Parathyroid adenoma (tissue), 2 donors: ENCODE data around the gene CCT4.
"Not testable (repeated sequence)": the region's sequence is repeated elsewhere in the genome, so short reads cannot be mapped to it uniquely, and the experiment has no call there.

Experiments
- H2AFZ ChIP-seq: fragments of 300-600 bp; sonication (generic); one replicate; pipeline ENCODE4 v1.7.0; 2017; ENCODE audit warnings: antibody characterized with exemption, mild to moderate bottlenecking
- H3K27ac ChIP-seq: fragments of 300-600 bp; sonication (generic); one replicate; pipeline ENCODE4 v1.7.0; 2017
- H3K27me3 ChIP-seq: fragments of 300-600 bp; sonication (generic); one replicate; pipeline ENCODE4 v1.7.0; 2017; ENCODE audit warnings: low read length; ENCODE audit not compliant: control insufficient read depth, insufficient read depth
- H3K36me3 ChIP-seq: fragments of 300-600 bp; sonication (generic); one replicate; pipeline ENCODE4 v1.7.0; 2017; ENCODE audit warnings: low read length; ENCODE audit not compliant: control insufficient read depth, insufficient read depth
- H3K4me1 ChIP-seq: fragments of 300-600 bp; sonication (generic); one replicate; pipeline ENCODE4 v1.7.0; 2017; ENCODE audit warnings: control low read depth
- H3K4me2 ChIP-seq: fragments of 300-600 bp; sonication (generic); one replicate; pipeline ENCODE4 v1.7.0; 2017; ENCODE audit warnings: low read length
- H3K4me3 ChIP-seq: fragments of 300-600 bp; sonication (generic); one replicate; pipeline ENCODE4 v1.7.0; 2017; ENCODE audit warnings: low read depth, low read length
- H3K79me2 ChIP-seq: fragments of 300-600 bp; sonication (generic); one replicate; pipeline ENCODE4 v1.7.0; 2017; ENCODE audit warnings: control low read depth
- H3K9ac ChIP-seq: fragments of 300-600 bp; sonication (generic); one replicate; pipeline ENCODE4 v1.7.0; 2017; ENCODE audit warnings: mild to moderate bottlenecking
- H3K9me3 ChIP-seq: fragments of 300-600 bp; sonication (generic); one replicate; pipeline ENCODE4 v1.7.0; 2017; ENCODE audit warnings: low read length; ENCODE audit not compliant: control insufficient read depth
- TF ChIP-seq, protein P1 (sequence below): fragments of 300-600 bp; sonication (generic); IDR thresholded peaks from one replicate; pipeline ENCODE4 v1.7.0; 2017; ENCODE audit warnings: antibody characterized with exemption, mild to moderate bottlenecking
- donor health status: primary hyperparathyroidism.

CCT4 gene

DNA sequence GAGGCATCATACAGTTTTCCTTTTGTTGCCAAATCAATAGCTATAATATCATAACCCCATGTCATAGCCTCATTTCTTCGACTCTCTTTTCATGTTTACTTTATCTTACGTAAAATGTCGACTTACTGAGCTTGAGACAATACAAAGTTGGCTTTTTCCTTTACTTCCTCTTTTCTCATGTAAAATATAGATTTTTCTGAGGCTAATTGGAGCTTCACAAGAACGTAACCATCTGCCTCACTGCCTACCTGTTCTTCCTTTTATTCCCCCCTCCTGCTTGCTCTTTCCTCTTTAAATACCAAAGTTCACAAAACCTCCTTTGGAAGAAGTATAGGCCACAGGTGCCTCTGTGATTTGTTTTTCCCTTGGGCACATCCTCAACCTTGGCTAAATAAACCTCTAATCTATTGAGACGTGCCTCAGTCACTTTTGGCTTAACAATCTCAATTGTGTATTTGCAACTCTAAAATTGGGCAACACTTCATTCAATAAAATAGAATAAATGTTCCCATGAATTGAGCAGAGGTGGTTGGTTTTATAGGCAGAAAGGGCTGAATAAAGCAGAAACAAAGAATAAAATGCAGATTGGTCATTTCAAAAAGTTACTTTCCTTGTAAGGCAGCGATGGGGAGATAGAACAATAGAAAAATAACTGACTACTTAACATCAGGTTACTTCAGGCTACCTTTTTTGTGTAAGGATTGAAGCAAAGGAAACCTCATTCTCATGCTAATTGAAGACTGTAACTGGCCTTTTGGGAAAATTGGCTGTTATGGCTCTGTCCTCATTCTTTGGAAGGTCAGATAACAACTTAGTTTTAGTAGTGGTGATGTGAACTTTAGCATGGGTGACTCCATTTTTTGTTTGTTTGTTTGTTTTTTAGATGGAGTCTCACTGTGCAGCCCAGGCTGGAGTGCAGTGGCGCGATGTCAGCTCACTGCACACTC, 38.3 kb upstream of the CCT4 start:
- peaks cover 40% of the 10 kb centered on the region for H3K79me2 ChIP-seq
- peaks cover 6% of the 10 kb centered on the region for H3K4me1 ChIP-seq
- no peak overlapping the region for H2AFZ ChIP-seq
- H3K27ac ChIP-seq: no peak overlapping the region
- H3K4me3 ChIP-seq: no peak overlapping the region
- no peak overlapping the region for H3K9ac ChIP-seq
- no peak overlapping the region for H3K4me2 ChIP-seq
- TF ChIP-seq, protein P1, sequence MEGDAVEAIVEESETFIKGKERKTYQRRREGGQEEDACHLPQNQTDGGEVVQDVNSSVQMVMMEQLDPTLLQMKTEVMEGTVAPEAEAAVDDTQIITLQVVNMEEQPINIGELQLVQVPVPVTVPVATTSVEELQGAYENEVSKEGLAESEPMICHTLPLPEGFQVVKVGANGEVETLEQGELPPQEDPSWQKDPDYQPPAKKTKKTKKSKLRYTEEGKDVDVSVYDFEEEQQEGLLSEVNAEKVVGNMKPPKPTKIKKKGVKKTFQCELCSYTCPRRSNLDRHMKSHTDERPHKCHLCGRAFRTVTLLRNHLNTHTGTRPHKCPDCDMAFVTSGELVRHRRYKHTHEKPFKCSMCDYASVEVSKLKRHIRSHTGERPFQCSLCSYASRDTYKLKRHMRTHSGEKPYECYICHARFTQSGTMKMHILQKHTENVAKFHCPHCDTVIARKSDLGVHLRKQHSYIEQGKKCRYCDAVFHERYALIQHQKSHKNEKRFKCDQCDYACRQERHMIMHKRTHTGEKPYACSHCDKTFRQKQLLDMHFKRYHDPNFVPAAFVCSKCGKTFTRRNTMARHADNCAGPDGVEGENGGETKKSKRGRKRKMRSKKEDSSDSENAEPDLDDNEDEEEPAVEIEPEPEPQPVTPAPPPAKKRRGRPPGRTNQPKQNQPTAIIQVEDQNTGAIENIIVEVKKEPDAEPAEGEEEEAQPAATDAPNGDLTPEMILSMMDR: no peak
- H3K36me3 ChIP-seq: no peaks in the 10 kb centered on the region
- H3K9me3 ChIP-seq: no peaks in the 10 kb centered on the region
- H3K27me3 ChIP-seq: no peaks in the 10 kb centered on the region

DNA sequence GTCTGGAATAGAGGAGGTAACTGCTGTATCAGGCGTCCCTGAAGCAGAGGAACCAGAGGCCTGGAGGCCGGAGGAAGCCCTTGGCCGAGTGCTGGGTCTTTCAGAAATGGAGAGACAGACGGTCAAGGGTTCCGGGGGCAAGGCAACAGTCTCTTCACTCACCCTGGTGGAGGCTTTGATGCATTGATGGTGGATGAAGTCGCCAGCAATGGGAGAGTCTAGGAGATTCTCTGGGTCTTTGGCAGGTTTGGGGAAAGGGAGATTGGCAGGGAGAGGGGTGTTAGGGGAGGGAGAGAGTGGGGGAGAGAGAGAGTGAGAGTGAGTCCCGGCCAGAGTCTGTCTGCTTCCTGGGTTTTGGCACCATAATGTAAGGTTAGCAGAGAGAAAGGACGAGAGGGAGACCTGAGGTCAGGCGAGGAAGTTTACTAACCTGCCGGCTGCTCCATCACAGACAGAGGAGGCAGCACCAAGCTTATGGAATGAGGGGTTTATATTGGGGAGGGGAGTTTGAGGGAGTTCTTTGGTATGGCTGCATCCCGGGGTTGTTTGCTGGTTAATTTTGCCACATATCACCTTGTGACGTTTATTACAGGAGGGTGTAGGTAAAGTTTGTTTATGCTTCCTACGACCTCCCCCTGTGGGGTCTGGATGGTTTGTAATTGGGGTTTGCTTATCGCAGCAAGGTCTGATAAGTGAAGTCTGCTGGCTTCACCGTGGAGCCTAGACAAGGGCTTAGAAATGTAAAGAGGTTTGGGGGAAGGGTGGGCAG, 36.6 kb upstream of the CCT4 start:
- Histone ChIP-seq H3K4me3 (no peak overlapping the region), H3K9ac (no peak overlapping the region), H3K27me3 (no peaks in the 10 kb centered on the region), H3K4me1 (peaks cover 6% of the 10 kb centered on the region), H2AFZ (no peak overlapping the region), H3K4me2 (no peak overlapping the region), H3K36me3 (no peaks in the 10 kb centered on the region), H3K27ac (no peak overlapping the region), H3K79me2 (peaks cover 29% of the 10 kb centered on the region), H3K9me3 (no peaks in the 10 kb centered on the region)
- TF ChIP-seq, protein P1: no peak

DNA sequence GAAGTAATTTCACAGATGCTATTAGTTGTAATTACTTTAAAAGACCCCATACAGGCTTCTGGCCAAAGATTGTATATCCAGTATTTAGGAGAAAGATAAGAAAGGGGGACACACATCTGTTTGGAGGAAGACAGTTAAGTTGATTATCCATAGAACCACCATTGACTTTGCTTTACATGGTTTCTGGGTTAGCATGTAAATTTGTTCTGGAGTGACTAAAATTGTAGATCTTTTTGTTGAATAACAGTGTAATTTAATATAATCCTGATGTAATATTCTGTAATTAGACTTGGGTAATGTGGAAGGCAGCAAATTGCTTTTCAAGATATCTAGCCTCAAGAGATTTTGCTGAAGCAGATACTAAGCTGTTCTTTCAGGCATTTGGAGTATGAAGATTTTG, 34.3 kb upstream of the CCT4 start:
- Histone ChIP-seq H2AFZ (no peak overlapping the region), H3K27ac (no peak overlapping the region), H3K4me1 (no peaks in the 10 kb centered on the region), H3K36me3 (no peaks in the 10 kb centered on the region), H3K79me2 (peaks cover 15% of the 10 kb centered on the region), H3K27me3 (no peaks in the 10 kb centered on the region), H3K9ac (no peak overlapping the region), H3K4me2 (no peak overlapping the region), H3K9me3 (no peaks in the 10 kb centered on the region), H3K4me3 (no peak overlapping the region)
- TF ChIP-seq, protein P1: no peak

DNA sequence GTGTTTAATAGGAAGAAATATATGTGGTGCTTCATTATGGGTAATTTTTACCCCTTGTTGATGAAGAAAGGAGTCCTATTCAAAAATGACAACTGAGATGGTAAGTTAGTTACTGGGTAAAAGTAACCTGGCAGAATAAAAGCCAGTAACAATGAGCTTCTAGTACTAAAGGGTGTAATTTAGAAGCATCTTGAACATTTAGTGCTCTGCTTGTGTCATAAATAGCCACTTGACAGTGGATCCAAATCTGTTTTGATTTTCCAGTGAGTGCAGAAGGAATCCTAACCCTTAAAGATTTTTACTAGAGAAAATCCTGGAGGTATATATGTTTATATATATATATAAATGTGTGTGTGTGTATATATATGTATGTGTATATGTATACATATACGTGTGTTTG, 32.1 kb upstream of the CCT4 start:
- H3K4me3 ChIP-seq: no peak overlapping the region
- no peak overlapping the region for H2AFZ ChIP-seq
- no peaks in the 10 kb centered on the region for H3K4me1 ChIP-seq
- no peak overlapping the region for H3K4me2 ChIP-seq
- H3K9ac ChIP-seq: no peak overlapping the region
- no peaks in the 10 kb centered on the region for H3K36me3 ChIP-seq
- TF ChIP-seq, protein P1: no peak
- H3K27me3 ChIP-seq: no peaks in the 10 kb centered on the region
- H3K79me2 ChIP-seq: peaks cover 15% of the 10 kb centered on the region
- no peak overlapping the region for H3K27ac ChIP-seq
- no peaks in the 10 kb centered on the region for H3K9me3 ChIP-seq

DNA sequence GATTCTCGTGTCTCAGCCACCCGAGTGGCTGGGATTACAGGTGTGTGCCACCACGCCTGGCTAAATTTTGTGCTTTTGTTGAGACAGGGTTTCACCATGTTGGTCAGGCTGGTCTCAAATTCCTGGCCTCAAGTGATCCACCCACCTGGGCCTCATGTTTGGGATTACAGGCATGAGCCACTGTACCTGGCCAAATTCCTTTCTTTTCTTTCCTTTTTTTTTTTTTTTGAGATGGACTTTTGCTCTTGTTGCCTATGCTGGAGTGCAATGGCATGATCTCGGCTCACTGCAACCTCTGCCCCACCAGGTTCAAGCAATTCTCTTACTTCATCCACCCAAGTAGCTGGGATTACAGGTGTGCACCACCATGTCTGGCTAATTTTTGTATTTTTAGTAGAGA, 26.3 kb upstream of the CCT4 start:
- H3K4me3 ChIP-seq, H3K27ac ChIP-seq, H3K4me1 ChIP-seq, H3K9ac ChIP-seq, H2AFZ ChIP-seq, H3K9me3 ChIP-seq, H3K36me3 ChIP-seq, H3K4me2 ChIP-seq, H3K27me3 ChIP-seq: not testable (repeated sequence)
- H3K79me2 ChIP-seq: peaks cover 12% of the 10 kb centered on the region
